ENCODE data around the gene KDM5C.
"Not testable (repeated sequence)": the region's sequence is repeated elsewhere in the genome, so short reads cannot be mapped to it uniquely, and the experiment has no call there.

Gene KDM5C

GRCh38 chrX:53195401-53195800 is 29.6 kb downstream of the KDM5C start:
- Histone ChIP-seq H3K9ac (ENCODE audit: low read length in 5 of 5) (peak overlapping the region in 1 of 5 donors; percentile 25), H3K36me3 (ENCODE audit: control insufficient read depth in 5 of 5, insufficient read depth in 5 of 5, low read length in 5 of 5) (peaks cover 21 to 96% (median 92%) of the 10 kb centered on the region in 5 donors)

GRCh38 chrX:53194308-53194707 is 30.7 kb downstream of the KDM5C start:
- H3K4me1 ChIP-seq (ENCODE audit: control insufficient read depth in 5 of 5, insufficient read depth in 5 of 5, low read length in 5 of 5): no peaks in the 10 kb centered on the region
- H3K27ac ChIP-seq (ENCODE audit: low read depth, low read length): no peak overlapping the region
- H3K9me3 ChIP-seq (ENCODE audit: control insufficient read depth in 5 of 5, low read length in 5 of 5): no peaks in the 10 kb centered on the region
- peaks cover 11 to 96% (median 92%) of the 10 kb centered on the region in 5 donors for H3K36me3 ChIP-seq (ENCODE audit: control insufficient read depth in 5 of 5, insufficient read depth in 5 of 5, low read length in 5 of 5)
- H3K4me3 ChIP-seq (ENCODE audit: low read depth in 1 of 5, low read length in 5 of 5): no peak overlapping the region
- no peak overlapping the region for H3K9ac ChIP-seq (ENCODE audit: low read length in 5 of 5)
- H3K27me3 ChIP-seq (ENCODE audit: control insufficient read depth in 5 of 5, insufficient read depth in 4 of 5, low read length in 5 of 5): no peaks in the 10 kb centered on the region

More at GRCh38 chrX:53195401-53195800, 29.6 kb downstream of the KDM5C start:
- no peaks in the 10 kb centered on the region for H3K27me3 ChIP-seq (ENCODE audit: control insufficient read depth in 5 of 5, insufficient read depth in 4 of 5, low read length in 5 of 5)
- H3K27ac ChIP-seq (ENCODE audit: low read depth, low read length): no peak overlapping the region
- no peaks in the 10 kb centered on the region for H3K9me3 ChIP-seq (ENCODE audit: control insufficient read depth in 5 of 5, low read length in 5 of 5)
- no peak overlapping the region for H3K4me3 ChIP-seq (ENCODE audit: low read depth in 1 of 5, low read length in 5 of 5)
- H3K4me1 ChIP-seq (ENCODE audit: control insufficient read depth in 5 of 5, insufficient read depth in 5 of 5, low read length in 5 of 5): no peaks in the 10 kb centered on the region

DNA sequence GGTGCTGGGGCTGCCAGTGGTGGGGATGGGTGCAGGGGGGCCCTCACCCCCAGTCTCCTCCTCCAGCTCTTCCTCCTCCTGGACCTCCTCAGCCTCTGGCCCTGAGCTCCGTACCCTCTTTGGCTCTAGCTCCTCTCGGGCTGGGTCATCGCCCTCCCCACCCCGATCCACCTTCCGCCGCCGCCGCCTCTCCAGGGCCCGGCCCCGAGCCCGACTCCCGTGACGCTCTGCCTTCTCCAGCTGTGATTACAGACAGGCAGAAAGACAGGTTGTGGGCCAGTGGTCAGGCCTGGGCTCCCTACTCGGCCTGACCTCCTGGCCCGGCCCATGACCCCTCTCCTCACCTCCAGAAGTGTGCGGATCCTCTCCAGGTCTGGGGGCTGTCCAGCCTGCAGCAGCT is 31.9 kb downstream of the KDM5C start:
- Histone ChIP-seq H3K4me1 (ENCODE audit: control insufficient read depth in 5 of 5, insufficient read depth in 5 of 5, low read length in 5 of 5) (no peaks in the 10 kb centered on the region), H3K27ac (ENCODE audit: low read depth, low read length) (no peak overlapping the region), H3K27me3 (ENCODE audit: control insufficient read depth in 5 of 5, insufficient read depth in 4 of 5, low read length in 5 of 5) (no peaks in the 10 kb centered on the region), H3K9ac (ENCODE audit: low read length in 5 of 5) (no peak overlapping the region), H3K9me3 (ENCODE audit: control insufficient read depth in 5 of 5, low read length in 5 of 5) (no peaks in the 10 kb centered on the region), H3K4me3 (ENCODE audit: low read depth in 1 of 5, low read length in 5 of 5) (no peak overlapping the region), H3K36me3 (ENCODE audit: control insufficient read depth in 5 of 5, insufficient read depth in 5 of 5, low read length in 5 of 5) (peaks cover 11 to 87% (median 84%) of the 10 kb centered on the region in 5 donors)

DNA sequence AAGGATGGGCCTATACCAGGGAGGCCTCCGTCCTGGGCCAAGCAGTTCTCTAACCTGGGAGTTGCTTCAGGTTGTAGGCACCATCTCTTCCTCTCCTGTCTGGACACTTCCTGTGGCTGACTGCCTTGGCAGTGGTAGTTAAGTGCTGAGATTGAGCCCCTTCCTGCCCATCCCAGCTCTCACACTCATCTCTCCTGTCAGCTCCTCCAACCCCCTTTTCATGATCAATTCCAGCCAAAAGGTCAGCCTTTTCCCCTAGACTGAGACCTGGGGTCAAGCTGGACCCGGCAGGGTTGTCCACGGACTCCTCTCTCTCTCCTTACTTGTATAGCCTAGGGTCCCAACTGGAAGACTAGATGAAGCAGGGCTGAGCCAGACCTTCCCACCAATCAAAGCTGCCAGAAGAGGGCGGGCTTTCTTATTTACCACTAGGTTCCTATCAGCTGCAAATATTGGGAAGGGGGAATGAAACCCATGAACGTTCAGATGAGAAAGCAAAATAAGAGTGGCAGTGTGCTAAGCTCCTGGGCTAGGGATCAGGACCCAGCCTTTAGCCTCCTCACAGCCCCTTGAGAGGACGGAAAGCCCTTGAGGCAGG is 34.5 kb downstream of the KDM5C start:
- H3K36me3 ChIP-seq (ENCODE audit: control insufficient read depth in 5 of 5, insufficient read depth in 5 of 5, low read length in 5 of 5): peaks cover 8 to 61% (median 58%) of the 10 kb centered on the region in 5 donors
- no peak overlapping the region for H3K27ac ChIP-seq (ENCODE audit: low read depth, low read length)
- H3K4me3 ChIP-seq (ENCODE audit: low read depth in 1 of 5, low read length in 5 of 5): no peak overlapping the region
- H3K9me3 ChIP-seq (ENCODE audit: control insufficient read depth in 5 of 5, low read length in 5 of 5): no peaks in the 10 kb centered on the region
- H3K27me3 ChIP-seq (ENCODE audit: control insufficient read depth in 5 of 5, insufficient read depth in 4 of 5, low read length in 5 of 5): no peaks in the 10 kb centered on the region
- H3K9ac ChIP-seq (ENCODE audit: low read length in 5 of 5): no peak overlapping the region
- H3K4me1 ChIP-seq (ENCODE audit: control insufficient read depth in 5 of 5, insufficient read depth in 5 of 5, low read length in 5 of 5): no peaks in the 10 kb centered on the region

DNA sequence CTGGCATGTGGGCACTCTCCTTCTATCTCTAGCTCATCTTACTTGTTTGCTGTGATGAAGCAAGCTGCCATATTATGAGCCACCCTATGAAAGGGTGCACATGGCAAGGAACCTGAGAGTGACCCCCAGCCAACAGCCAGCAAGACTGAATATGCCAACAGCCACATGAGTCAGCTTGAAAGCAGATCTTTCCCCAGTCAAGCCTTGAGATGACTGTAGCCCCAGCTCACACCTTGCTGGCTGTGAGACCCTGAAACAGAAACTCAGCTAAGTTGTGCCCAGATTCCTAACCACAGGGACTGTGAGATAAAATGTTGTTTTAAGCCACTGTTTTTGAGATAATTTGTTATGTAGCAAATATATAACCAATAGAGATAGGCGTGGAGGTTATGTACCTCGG is 36.2 kb downstream of the KDM5C start:
- Histone ChIP-seq H3K9me3 (ENCODE audit: control insufficient read depth in 5 of 5, low read length in 5 of 5) (no peaks in the 10 kb centered on the region), H3K4me3 (ENCODE audit: low read depth in 1 of 5, low read length in 5 of 5) (no peak overlapping the region), H3K36me3 (ENCODE audit: control insufficient read depth in 5 of 5, insufficient read depth in 5 of 5, low read length in 5 of 5) (peaks cover 11 to 49% (median 44%) of the 10 kb centered on the region in 5 donors), H3K4me1 (ENCODE audit: control insufficient read depth in 5 of 5, insufficient read depth in 5 of 5, low read length in 5 of 5) (no peaks in the 10 kb centered on the region), H3K27ac (ENCODE audit: low read depth, low read length) (no peak overlapping the region), H3K27me3 (ENCODE audit: control insufficient read depth in 5 of 5, insufficient read depth in 4 of 5, low read length in 5 of 5) (no peaks in the 10 kb centered on the region), H3K9ac (ENCODE audit: low read length in 5 of 5) (no peak overlapping the region)

GRCh38 chrX:53186351-53186750 is 38.7 kb downstream of the KDM5C start:
- Histone ChIP-seq H3K36me3 (ENCODE audit: control insufficient read depth in 5 of 5, insufficient read depth in 5 of 5, low read length in 5 of 5) (peaks cover 9 to 28% (median 20%) of the 10 kb centered on the region in 5 donors), H3K27me3 (ENCODE audit: control insufficient read depth in 5 of 5, insufficient read depth in 4 of 5, low read length in 5 of 5) (no peaks in the 10 kb centered on the region), H3K9me3 (ENCODE audit: control insufficient read depth in 5 of 5, low read length in 5 of 5) (no peaks in the 10 kb centered on the region), H3K27ac (ENCODE audit: low read depth, low read length) (no peak overlapping the region), H3K4me3 (ENCODE audit: low read depth in 1 of 5, low read length in 5 of 5) (no peak overlapping the region), H3K4me1 (ENCODE audit: control insufficient read depth in 5 of 5, insufficient read depth in 5 of 5, low read length in 5 of 5) (no peaks in the 10 kb centered on the region), H3K9ac (ENCODE audit: low read length in 5 of 5) (no peak overlapping the region)

- Histone ChIP-seq H3K4me3 (ENCODE audit: low read depth in 1 of 5, low read length in 5 of 5) (no peak overlapping the region), H3K36me3 (ENCODE audit: control insufficient read depth in 5 of 5, insufficient read depth in 5 of 5, low read length in 5 of 5) (peaks cover 4 to 13% (median 11%) of the 10 kb centered on the region in 5 donors), H3K4me1 (ENCODE audit: control insufficient read depth in 5 of 5, insufficient read depth in 5 of 5, low read length in 5 of 5) (no peaks in the 10 kb centered on the region), H3K27ac (ENCODE audit: low read depth, low read length) (no peak overlapping the region), H3K27me3 (ENCODE audit: control insufficient read depth in 5 of 5, insufficient read depth in 4 of 5, low read length in 5 of 5) (no peaks in the 10 kb centered on the region), H3K9ac (ENCODE audit: low read length in 5 of 5) (no peak overlapping the region), H3K9me3 (ENCODE audit: control insufficient read depth in 5 of 5, low read length in 5 of 5) (no peaks in the 10 kb centered on the region)
Observed at GRCh38 chrX:53184836-53185235, 40.2 kb downstream of the KDM5C start.

GRCh38 chrX:53171356-53171755 is 53.7 kb downstream of the KDM5C start:
- no peak overlapping the region for H3K27ac ChIP-seq (ENCODE audit: low read depth, low read length)
- H3K36me3 ChIP-seq (ENCODE audit: control insufficient read depth in 5 of 5, insufficient read depth in 5 of 5, low read length in 5 of 5): peaks cover 0 to 8% (median 4%) of the 10 kb centered on the region in 5 donors
- no peaks in the 10 kb centered on the region for H3K27me3 ChIP-seq (ENCODE audit: control insufficient read depth in 5 of 5, insufficient read depth in 4 of 5, low read length in 5 of 5)
- H3K9me3 ChIP-seq (ENCODE audit: control insufficient read depth in 5 of 5, low read length in 5 of 5): peaks cover 0 to 4% (median 4%) of the 10 kb centered on the region in 5 donors
- H3K4me3 ChIP-seq (ENCODE audit: low read depth in 1 of 5, low read length in 5 of 5): no peak overlapping the region
- H3K4me1 ChIP-seq (ENCODE audit: control insufficient read depth in 5 of 5, insufficient read depth in 5 of 5, low read length in 5 of 5): no peaks in the 10 kb centered on the region
- no peak overlapping the region for H3K9ac ChIP-seq (ENCODE audit: low read length in 5 of 5)

DNA sequence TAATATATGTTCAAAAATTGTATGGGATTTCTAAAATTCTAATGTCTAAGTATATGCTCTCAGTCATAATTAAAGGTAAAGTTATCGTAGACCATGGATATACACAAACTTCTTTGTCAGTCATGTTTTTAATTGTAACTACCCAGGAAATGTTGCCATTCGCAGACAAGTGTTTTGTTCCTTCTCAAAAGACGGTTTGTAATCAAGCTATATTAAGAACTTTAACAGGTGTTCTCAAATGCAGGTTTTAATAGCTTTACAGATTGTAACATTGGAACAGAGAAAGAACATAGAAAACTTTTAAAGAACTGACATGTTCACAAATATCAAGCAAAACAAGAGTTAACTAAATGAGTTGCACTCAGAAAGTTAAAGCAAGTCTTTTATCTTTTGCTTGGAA is 58.9 kb downstream of the KDM5C start:
- no peak overlapping the region for H3K9ac ChIP-seq (ENCODE audit: low read length in 5 of 5)
- H3K9me3 ChIP-seq (ENCODE audit: control insufficient read depth in 5 of 5, low read length in 5 of 5): no peaks in the 10 kb centered on the region
- H3K27me3 ChIP-seq (ENCODE audit: control insufficient read depth in 5 of 5, insufficient read depth in 4 of 5, low read length in 5 of 5): no peaks in the 10 kb centered on the region
- H3K4me1 ChIP-seq (ENCODE audit: control insufficient read depth in 5 of 5, insufficient read depth in 5 of 5, low read length in 5 of 5): no peaks in the 10 kb centered on the region
- H3K27ac ChIP-seq (ENCODE audit: low read depth, low read length): no peak overlapping the region
- peaks cover 0 to under 1% (median 0%) of the 10 kb centered on the region in 5 donors for H3K36me3 ChIP-seq (ENCODE audit: control insufficient read depth in 5 of 5, insufficient read depth in 5 of 5, low read length in 5 of 5)
- H3K4me3 ChIP-seq (ENCODE audit: low read depth in 1 of 5, low read length in 5 of 5): no peak overlapping the region

GRCh38 chrX:53164566-53164965 is 60.4 kb downstream of the KDM5C start:
- H3K9ac ChIP-seq (ENCODE audit: low read length in 5 of 5); H3K27ac ChIP-seq (ENCODE audit: low read depth, low read length); H3K9me3 ChIP-seq (ENCODE audit: control insufficient read depth in 5 of 5, low read length in 5 of 5): not testable (repeated sequence)

More at GRCh38 chrX:53164566-53164965, 60.4 kb downstream of the KDM5C start:
- H3K36me3 ChIP-seq (ENCODE audit: control insufficient read depth in 5 of 5, insufficient read depth in 5 of 5, low read length in 5 of 5); H3K27me3 ChIP-seq (ENCODE audit: control insufficient read depth in 5 of 5, insufficient read depth in 4 of 5, low read length in 5 of 5); H3K4me3 ChIP-seq (ENCODE audit: low read depth in 1 of 5, low read length in 5 of 5); H3K4me1 ChIP-seq (ENCODE audit: control insufficient read depth in 5 of 5, insufficient read depth in 5 of 5, low read length in 5 of 5): not testable (repeated sequence)

Measured in subcutaneous abdominal adipose tissue (tissue), 5 donors.